ENCODE measurements around the gene PDE4B. TPM values are rescaled to one million over a fixed set of nuclear protein-coding genes. Genes with fewer than 3 reads are reported as not detected.

PDE4B gene
- total and polyA plus RNA-seq, 3 experiments from 2014 or later, result 29.7 to 34.5 (median 31.4) TPM

DNA sequence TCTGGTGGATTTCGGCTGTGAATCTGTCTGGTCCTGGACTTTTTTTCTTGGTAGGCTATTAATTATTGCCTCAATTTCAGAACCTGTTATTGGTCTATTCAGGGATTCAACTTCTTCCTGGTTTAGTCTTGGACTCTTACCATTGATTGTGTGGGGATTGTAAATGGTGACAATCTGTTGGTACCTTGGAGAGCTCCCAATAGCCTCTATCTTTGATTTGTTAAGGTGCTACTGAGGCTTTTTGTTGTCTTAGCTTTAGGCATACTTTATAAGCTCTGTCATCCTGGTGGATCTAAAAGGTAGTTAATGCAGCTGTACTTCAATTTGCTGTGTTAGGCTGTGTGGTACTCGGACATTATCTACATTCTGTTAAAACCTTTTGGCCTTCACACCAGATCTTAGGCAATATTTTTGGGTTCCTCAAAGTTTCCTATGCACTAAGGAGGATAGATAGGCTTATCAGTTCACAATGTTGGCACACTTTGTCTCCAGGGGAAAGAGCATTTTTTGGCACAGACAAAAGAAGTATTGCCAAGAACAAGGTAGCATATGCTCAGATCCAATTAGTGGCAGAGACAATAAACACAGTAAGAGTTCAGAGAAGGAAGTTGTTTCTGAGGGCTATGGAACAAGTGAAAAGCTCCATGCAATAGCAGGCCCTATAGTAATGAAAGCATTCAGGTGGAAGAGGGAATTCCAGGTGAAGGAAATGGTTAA, 230.4 kb downstream of the PDE4B start:
- H3K9me3 ChIP-seq (ENCODE audit: low read length), result no peaks in the 10 kb centered on the region
- H3K36me3 Mint-ChIP-seq, result no peaks in the 10 kb centered on the region
- H3K4me3 Mint-ChIP-seq, result no peak overlapping the region
- no peaks in the 10 kb centered on the region for H3K4me1 ChIP-seq (ENCODE audit: insufficient read depth, low read length)
- H3K9me3 Mint-ChIP-seq, result peaks cover 0 to 11% (median 2%) of the 10 kb centered on the region in 5 donors
- H3K27ac ChIP-seq (ENCODE audit: low read depth, low read length), result no peak overlapping the region
- no peaks in the 10 kb centered on the region for H3K27me3 ChIP-seq (ENCODE audit: insufficient read depth, low read length, poor library complexity, severe bottlenecking)
- POLR2A ChIA-PET, result no interaction called here
- H3K27ac Mint-ChIP-seq, result no peak overlapping the region
- no peaks in the 10 kb centered on the region for H3K4me1 Mint-ChIP-seq
- H3K36me3 ChIP-seq (ENCODE audit: insufficient read depth, low read length), result no peaks in the 10 kb centered on the region
- no peak overlapping the region for H3K4me3 ChIP-seq (ENCODE audit: low read length)
- CTCF ChIA-PET, result no interaction called here
- no peak for DNase-seq
- peaks cover 4 to 17% of the 10 kb centered on the region in 2 donors for H3K27me3 Mint-ChIP-seq

DNA sequence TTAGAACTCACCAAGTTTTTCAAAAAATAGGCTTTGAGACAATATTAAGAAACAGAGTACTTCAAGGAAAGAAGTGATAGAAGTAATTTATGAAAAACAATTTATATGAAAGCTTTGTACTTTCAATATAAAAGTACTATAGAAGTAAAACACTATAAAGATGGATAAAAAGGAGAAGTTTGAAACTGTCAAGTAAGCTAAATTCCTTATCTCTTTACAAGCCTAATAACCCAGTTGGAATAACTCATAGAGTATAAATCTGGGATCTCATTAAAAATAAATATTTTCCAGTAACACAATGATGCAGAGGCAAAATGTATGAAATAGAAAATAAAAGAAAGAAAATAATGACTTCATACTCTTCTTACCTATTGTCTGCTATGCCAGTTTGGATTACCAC, 232.5 kb downstream of the PDE4B start:
- ChIA-PET POLR2A (no interaction called here), CTCF (no interaction called here)
- Histone ChIP-seq H3K4me3 (ENCODE audit: low read length) (no peak overlapping the region), H3K27me3 (ENCODE audit: insufficient read depth, low read length, poor library complexity, severe bottlenecking) (no peaks in the 10 kb centered on the region), H3K4me1 (ENCODE audit: insufficient read depth, low read length) (no peaks in the 10 kb centered on the region), H3K36me3 (ENCODE audit: insufficient read depth, low read length) (no peaks in the 10 kb centered on the region), H3K9me3 (ENCODE audit: low read length) (no peaks in the 10 kb centered on the region), H3K27ac (ENCODE audit: low read depth, low read length) (no peak overlapping the region)
- Mint-ChIP-seq H3K27ac (no peak overlapping the region), H3K27me3 (peaks cover 4 to 24% of the 10 kb centered on the region in 2 donors), H3K9me3 (peaks cover 6 to 22% (median 11%) of the 10 kb centered on the region in 5 donors), H3K4me1 (no peaks in the 10 kb centered on the region), H3K4me3 (no peak overlapping the region), H3K36me3 (no peaks in the 10 kb centered on the region)
- DNase-seq, result no peak

DNA sequence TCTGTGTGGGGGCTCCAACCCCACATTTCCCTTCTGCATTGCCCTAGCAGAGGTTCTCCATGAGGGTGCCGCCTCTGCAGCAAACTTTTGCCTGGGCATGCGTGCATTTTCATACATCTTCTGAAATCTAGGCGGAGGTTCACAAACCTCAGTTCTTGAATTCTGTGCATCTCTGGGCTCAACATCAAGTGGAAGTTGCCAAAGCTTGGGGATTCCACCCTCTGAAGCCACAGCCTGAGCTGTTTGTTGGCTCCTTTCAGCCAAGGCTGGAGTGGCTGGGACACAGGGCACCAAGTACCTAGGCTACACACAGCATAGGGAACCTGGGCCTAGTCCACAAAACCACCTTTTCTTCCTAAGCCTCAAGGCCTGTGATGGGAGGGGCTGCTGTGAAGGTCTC, 235.3 kb downstream of the PDE4B start:
- Histone ChIP-seq H3K36me3 (ENCODE audit: insufficient read depth, low read length) (no peaks in the 10 kb centered on the region), H3K4me3 (ENCODE audit: low read length) (no peak overlapping the region), H3K4me1 (ENCODE audit: insufficient read depth, low read length) (no peaks in the 10 kb centered on the region), H3K27me3 (ENCODE audit: insufficient read depth, low read length, poor library complexity, severe bottlenecking) (no peaks in the 10 kb centered on the region), H3K27ac (ENCODE audit: low read depth, low read length) (no peak overlapping the region), H3K9me3 (ENCODE audit: low read length) (no peaks in the 10 kb centered on the region)
- no peak for DNase-seq
- POLR2A ChIA-PET, result no interaction called here
- H3K9me3 Mint-ChIP-seq, result peaks cover 7 to 20% (median 17%) of the 10 kb centered on the region in 5 donors
- no peaks in the 10 kb centered on the region for H3K36me3 Mint-ChIP-seq
- H3K27ac Mint-ChIP-seq, result no peak overlapping the region
- no peaks in the 10 kb centered on the region for H3K4me1 Mint-ChIP-seq
- CTCF ChIA-PET, result no interaction called here
- peaks cover 5 to 26% of the 10 kb centered on the region in 2 donors for H3K27me3 Mint-ChIP-seq
- no peak overlapping the region for H3K4me3 Mint-ChIP-seq

DNA sequence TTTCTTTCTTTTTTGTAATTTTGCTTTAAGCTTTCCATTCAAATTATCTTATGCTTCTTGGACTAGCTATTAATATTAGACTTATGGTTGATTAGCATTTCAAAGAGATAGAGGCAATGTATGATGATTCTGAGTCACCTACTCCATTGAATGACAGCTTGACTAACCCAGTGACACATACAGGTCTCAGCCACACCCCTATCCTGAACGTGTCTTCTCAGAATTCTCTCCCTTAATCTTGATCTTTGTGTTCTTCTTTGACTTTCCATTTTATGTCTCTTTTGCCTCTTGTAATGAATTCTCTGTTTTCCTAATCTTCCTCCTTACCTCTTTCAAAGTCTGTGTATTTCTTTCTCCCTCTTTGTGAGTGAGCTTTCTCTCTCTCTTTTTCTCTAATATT, 241.1 kb downstream of the PDE4B start:
- Histone ChIP-seq H3K36me3 (ENCODE audit: insufficient read depth, low read length) (no peaks in the 10 kb centered on the region), H3K4me3 (ENCODE audit: low read length) (no peak overlapping the region), H3K4me1 (ENCODE audit: insufficient read depth, low read length) (no peaks in the 10 kb centered on the region), H3K27ac (ENCODE audit: low read depth, low read length) (no peak overlapping the region), H3K27me3 (ENCODE audit: insufficient read depth, low read length, poor library complexity, severe bottlenecking) (no peaks in the 10 kb centered on the region), H3K9me3 (ENCODE audit: low read length) (no peaks in the 10 kb centered on the region)
- no peak overlapping the region for H3K4me3 Mint-ChIP-seq
- peaks cover 8 to 35% of the 10 kb centered on the region in 2 donors for H3K27me3 Mint-ChIP-seq
- peaks cover 7 to 21% (median 15%) of the 10 kb centered on the region in 5 donors for H3K9me3 Mint-ChIP-seq
- no peaks in the 10 kb centered on the region for H3K4me1 Mint-ChIP-seq
- ChIA-PET CTCF (no interaction called here), POLR2A (no interaction called here)
- no peaks in the 10 kb centered on the region for H3K36me3 Mint-ChIP-seq
- H3K27ac Mint-ChIP-seq, result no peak overlapping the region
- no peak for DNase-seq

DNA sequence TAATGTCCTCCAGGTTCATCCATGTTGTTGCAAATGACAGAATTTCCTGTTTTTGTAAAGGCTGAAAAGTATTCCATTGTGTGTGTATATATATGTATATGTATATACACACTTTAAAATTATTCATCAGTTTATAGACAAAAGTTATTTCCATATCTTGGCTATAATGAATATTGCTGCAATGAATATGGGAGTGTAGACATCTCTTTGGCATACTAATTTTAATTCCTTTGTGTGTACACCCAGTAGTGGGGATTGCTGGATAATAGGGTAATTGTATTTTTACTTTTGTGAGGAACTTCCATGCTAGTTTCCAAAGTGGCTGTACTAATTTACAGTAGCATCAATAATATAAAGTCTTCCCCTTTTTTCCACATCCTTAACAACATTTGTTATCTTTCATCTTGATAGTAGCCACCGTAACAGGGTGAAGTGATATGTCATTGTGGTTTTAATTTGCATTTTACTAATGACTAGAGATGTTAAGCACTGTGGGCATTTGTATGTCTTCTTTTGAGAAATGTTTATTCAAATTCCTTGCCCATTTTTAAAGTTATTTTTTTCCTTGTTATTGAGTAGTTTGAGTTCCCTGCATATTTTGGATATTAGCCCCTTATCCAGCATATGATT, 243.0 kb downstream of the PDE4B start:
- H3K36me3 ChIP-seq (ENCODE audit: insufficient read depth, low read length), result no peaks in the 10 kb centered on the region
- CTCF ChIA-PET, result no interaction called here
- POLR2A ChIA-PET, result no interaction called here
- H3K36me3 Mint-ChIP-seq, result no peaks in the 10 kb centered on the region
- peaks cover 11 to 39% of the 10 kb centered on the region in 2 donors for H3K27me3 Mint-ChIP-seq
- no peaks in the 10 kb centered on the region for H3K4me1 Mint-ChIP-seq
- H3K27me3 ChIP-seq (ENCODE audit: insufficient read depth, low read length, poor library complexity, severe bottlenecking), result no peaks in the 10 kb centered on the region
- no peak overlapping the region for H3K4me3 ChIP-seq (ENCODE audit: low read length)
- no peak overlapping the region for H3K27ac ChIP-seq (ENCODE audit: low read depth, low read length)
- H3K4me1 ChIP-seq (ENCODE audit: insufficient read depth, low read length), result no peaks in the 10 kb centered on the region
- no peaks in the 10 kb centered on the region for H3K9me3 ChIP-seq (ENCODE audit: low read length)
- H3K4me3 Mint-ChIP-seq, result no peak overlapping the region
- peaks cover 0 to 10% (median under 1%) of the 10 kb centered on the region in 5 donors for H3K9me3 Mint-ChIP-seq
- H3K27ac Mint-ChIP-seq, result no peak overlapping the region
- no peak for DNase-seq

DNA sequence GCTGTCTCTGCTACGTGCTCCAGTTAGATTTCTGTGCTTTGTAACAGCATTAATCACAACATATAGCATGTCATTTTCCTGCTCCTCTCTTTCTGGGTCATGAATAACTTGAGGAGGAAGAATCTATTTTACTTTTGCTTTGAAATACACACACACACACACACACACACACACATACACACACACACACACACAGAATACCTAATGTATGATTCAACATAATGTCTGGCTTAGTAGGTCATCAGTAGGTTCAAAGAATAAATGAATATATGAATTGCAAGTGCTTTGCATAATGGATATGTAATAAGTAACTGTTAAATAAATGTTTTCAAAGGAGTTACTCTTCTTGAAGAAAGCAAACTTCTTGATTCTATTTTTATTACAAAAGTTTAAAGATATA, 249.0 kb downstream of the PDE4B start:
- peaks cover 0 to 7% (median 0%) of the 10 kb centered on the region in 5 donors for H3K9me3 Mint-ChIP-seq
- peaks cover 12 to 31% of the 10 kb centered on the region in 2 donors for H3K27me3 Mint-ChIP-seq
- H3K4me3 ChIP-seq (ENCODE audit: low read length), result no peak overlapping the region
- ChIA-PET POLR2A (no interaction called here), CTCF (no interaction called here)
- no peaks in the 10 kb centered on the region for H3K27me3 ChIP-seq (ENCODE audit: insufficient read depth, low read length, poor library complexity, severe bottlenecking)
- H3K27ac Mint-ChIP-seq, result no peak overlapping the region
- H3K9me3 ChIP-seq (ENCODE audit: low read length), result no peaks in the 10 kb centered on the region
- no peaks in the 10 kb centered on the region for H3K36me3 ChIP-seq (ENCODE audit: insufficient read depth, low read length)
- H3K36me3 Mint-ChIP-seq, result no peaks in the 10 kb centered on the region
- H3K4me1 Mint-ChIP-seq, result no peaks in the 10 kb centered on the region
- DNase-seq, result no peak
- H3K4me1 ChIP-seq (ENCODE audit: insufficient read depth, low read length), result no peaks in the 10 kb centered on the region
- no peak overlapping the region for H3K27ac ChIP-seq (ENCODE audit: low read depth, low read length)
- H3K4me3 Mint-ChIP-seq, result no peak overlapping the region

DNA sequence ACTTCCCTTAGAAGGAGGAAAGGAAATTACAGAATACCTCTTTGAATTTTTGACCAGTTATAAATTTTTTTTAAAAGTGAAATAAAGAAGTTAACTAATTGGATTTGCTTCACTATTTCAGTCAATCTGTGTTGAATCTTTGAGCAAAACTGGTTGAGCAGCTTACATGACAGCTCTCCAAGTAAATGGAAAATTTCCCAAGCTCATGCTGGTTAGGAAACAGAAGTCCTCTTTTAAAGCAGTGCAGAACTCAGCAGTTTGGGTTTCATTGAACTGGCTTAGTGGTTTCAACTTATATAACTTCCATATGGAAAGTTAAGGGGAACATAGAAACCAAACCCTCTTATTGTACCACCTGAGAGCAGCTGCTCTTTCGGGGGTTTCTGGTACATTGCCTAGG, 250.5 kb downstream of the PDE4B start:
- Mint-ChIP-seq H3K27me3 (peaks cover 8 to 38% of the 10 kb centered on the region in 2 donors), H3K36me3 (no peaks in the 10 kb centered on the region), H3K4me3 (no peak overlapping the region), H3K4me1 (no peaks in the 10 kb centered on the region), H3K27ac (no peak overlapping the region), H3K9me3 (peaks cover 0 to 4% (median 0%) of the 10 kb centered on the region in 5 donors)
- no peaks in the 10 kb centered on the region for H3K36me3 ChIP-seq (ENCODE audit: insufficient read depth, low read length)
- no peak for DNase-seq
- H3K27ac ChIP-seq (ENCODE audit: low read depth, low read length), result no peak overlapping the region
- H3K27me3 ChIP-seq (ENCODE audit: insufficient read depth, low read length, poor library complexity, severe bottlenecking), result no peaks in the 10 kb centered on the region
- H3K4me1 ChIP-seq (ENCODE audit: insufficient read depth, low read length), result no peaks in the 10 kb centered on the region
- POLR2A ChIA-PET, result no interaction called here
- CTCF ChIA-PET, result no interaction called here
- H3K9me3 ChIP-seq (ENCODE audit: low read length), result no peaks in the 10 kb centered on the region
- no peak overlapping the region for H3K4me3 ChIP-seq (ENCODE audit: low read length)

DNA sequence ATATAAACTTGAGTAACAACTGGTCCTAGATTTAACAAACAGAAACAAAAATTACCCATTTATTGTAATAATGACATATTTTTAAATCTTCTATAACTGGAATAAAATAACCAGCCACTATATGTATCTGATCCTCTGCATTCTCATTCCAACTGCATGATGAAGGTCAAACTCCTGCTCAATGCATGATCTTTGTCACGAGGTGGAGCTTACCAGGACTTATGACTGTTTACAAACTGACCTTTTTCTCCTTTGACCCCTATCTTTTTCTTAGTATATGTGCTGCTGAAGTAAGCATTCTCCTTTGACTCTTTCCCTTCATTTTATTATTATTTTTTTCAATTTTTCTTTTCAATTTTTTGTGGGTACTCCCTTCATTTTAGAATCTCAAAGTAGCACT, 252.2 kb downstream of the PDE4B start:
- no peaks in the 10 kb centered on the region for H3K9me3 ChIP-seq (ENCODE audit: low read length)
- H3K27ac ChIP-seq (ENCODE audit: low read depth, low read length), result no peak overlapping the region
- H3K4me3 Mint-ChIP-seq, result no peak overlapping the region
- no peaks in the 10 kb centered on the region for H3K27me3 ChIP-seq (ENCODE audit: insufficient read depth, low read length, poor library complexity, severe bottlenecking)
- no peak for DNase-seq
- no peaks in the 10 kb centered on the region for H3K36me3 Mint-ChIP-seq
- H3K27me3 Mint-ChIP-seq, result peaks cover 8 to 32% of the 10 kb centered on the region in 2 donors
- ChIA-PET POLR2A (no interaction called here), CTCF (no interaction called here)
- H3K4me1 Mint-ChIP-seq, result no peaks in the 10 kb centered on the region
- no peaks in the 10 kb centered on the region for H3K9me3 Mint-ChIP-seq
- no peaks in the 10 kb centered on the region for H3K4me1 ChIP-seq (ENCODE audit: insufficient read depth, low read length)
- H3K36me3 ChIP-seq (ENCODE audit: insufficient read depth, low read length), result no peaks in the 10 kb centered on the region
- no peak overlapping the region for H3K27ac Mint-ChIP-seq
- no peak overlapping the region for H3K4me3 ChIP-seq (ENCODE audit: low read length)

All from CD8-positive, alpha-beta memory T cell (primary cell).